HEK293 (cell line): Measurements from ENCODE around the gene OR1F1.

ENCODE experiments used
- BCL11B ChIP-seq: fragments of 450-650 bp; formaldehyde crosslinking; IDR thresholded peaks from 2 replicates; pipeline ENCODE4 v1.5.1; 2016; ENCODE audit warnings: low read depth, missing biosample characterization, missing genetic modification characterization
- CTCF ChIP-seq: fragments of 450-650 bp; formaldehyde crosslinking; IDR thresholded peaks from 2 replicates; pipeline ENCODE4 v1.5.1; 2016; ENCODE audit warnings: missing biosample characterization, missing genetic modification characterization
- IKZF3 ChIP-seq: fragments of 450-650 bp; IDR thresholded peaks from 2 replicates; pipeline ENCODE4 v1.5.0; 2018; ENCODE audit warnings: missing biosample characterization, mild to moderate bottlenecking, missing genetic modification characterization, moderate library complexity
- OVOL3 ChIP-seq: fragments of 450-650 bp; formaldehyde crosslinking; IDR thresholded peaks from 2 replicates; pipeline ENCODE4 v1.5.1; 2016; ENCODE audit warnings: missing biosample characterization, missing genetic modification characterization
- PRDM6 ChIP-seq: fragments of 450-650 bp; formaldehyde crosslinking; IDR thresholded peaks from 2 replicates; pipeline ENCODE4 v1.5.1; 2017; ENCODE audit warnings: missing biosample characterization, missing genetic modification characterization
- SP2 ChIP-seq: fragments of 450-650 bp; formaldehyde crosslinking; IDR thresholded peaks from 2 replicates; pipeline ENCODE4 v1.5.1; 2016; ENCODE audit warnings: missing biosample characterization, missing genetic modification characterization
- ZBTB17 ChIP-seq: fragments of 450-650 bp; formaldehyde crosslinking; IDR thresholded peaks from 2 replicates; pipeline ENCODE4 v1.5.1; 2016; ENCODE audit warnings: missing biosample characterization, missing genetic modification characterization
- ZIC2 ChIP-seq: fragments of 450-650 bp; formaldehyde crosslinking; IDR thresholded peaks from 2 replicates; pipeline ENCODE4 v1.5.1; 2016; ENCODE audit warnings: missing biosample characterization, missing genetic modification characterization
- ZNF132 ChIP-seq: fragments of 450-650 bp; formaldehyde crosslinking; IDR thresholded peaks from 2 replicates; pipeline ENCODE4 v1.5.1; 2017; ENCODE audit warnings: missing biosample characterization, missing genetic modification characterization, borderline replicate concordance
- ZNF175 ChIP-seq: fragments of 450-650 bp; formaldehyde crosslinking; IDR thresholded peaks from 2 replicates; pipeline ENCODE4 v1.5.1; 2016; ENCODE audit warnings: missing biosample characterization, missing genetic modification characterization
- ZNF302 ChIP-seq: fragments of 450-650 bp; formaldehyde crosslinking; IDR thresholded peaks from 2 replicates; pipeline ENCODE4 v1.5.1; 2016; ENCODE audit warnings: missing biosample characterization, missing genetic modification characterization, low read depth
- ZNF324 ChIP-seq: fragments of 450-650 bp; formaldehyde crosslinking; IDR thresholded peaks from 2 replicates; pipeline ENCODE4 v1.5.1; 2016; ENCODE audit warnings: missing biosample characterization, missing genetic modification characterization
- ZNF362 ChIP-seq: fragments of 450-650 bp; formaldehyde crosslinking; IDR thresholded peaks from 2 replicates; pipeline ENCODE4 v1.5.1; 2016; ENCODE audit warnings: missing biosample characterization, missing genetic modification characterization
- ZNF37A ChIP-seq: fragments of 450-650 bp; IDR thresholded peaks from 2 replicates; pipeline ENCODE4 v1.5.1; 2018; ENCODE audit warnings: missing biosample characterization, missing genetic modification characterization
- ZNF398 ChIP-seq: fragments of 450-650 bp; formaldehyde crosslinking; IDR thresholded peaks from 2 replicates; pipeline ENCODE4 v1.5.1; 2017; ENCODE audit warnings: missing biosample characterization, missing genetic modification characterization
- ZNF449 ChIP-seq: fragments of 450-650 bp; formaldehyde crosslinking; IDR thresholded peaks from 2 replicates; pipeline ENCODE4 v1.5.1; 2017; ENCODE audit warnings: missing biosample characterization, mild to moderate bottlenecking, missing genetic modification characterization, moderate library complexity
- ZNF48 ChIP-seq: fragments of 450-650 bp; formaldehyde crosslinking; IDR thresholded peaks from 2 replicates; pipeline ENCODE4 v1.5.1; 2016; ENCODE audit warnings: missing biosample characterization, missing genetic modification characterization
- ZNF510 ChIP-seq: fragments of 450-650 bp; formaldehyde crosslinking; IDR thresholded peaks from 2 replicates; pipeline ENCODE4 v1.5.1; 2018; ENCODE audit warnings: mild to moderate bottlenecking, missing genetic modification characterization, missing biosample characterization; ENCODE audit not compliant: insufficient replicate concordance
- ZNF585B ChIP-seq: fragments of 450-650 bp; formaldehyde crosslinking; IDR thresholded peaks from 2 replicates; pipeline ENCODE4 v1.5.1; 2016; ENCODE audit warnings: missing biosample characterization, missing genetic modification characterization
- ZNF660 ChIP-seq: fragments of 450-650 bp; IDR thresholded peaks from 2 replicates; pipeline ENCODE4 v1.5.1; 2018; ENCODE audit warnings: missing biosample characterization, mild to moderate bottlenecking, missing genetic modification characterization
- ZNF664 ChIP-seq: fragments of 450-650 bp; formaldehyde crosslinking; IDR thresholded peaks from 2 replicates; pipeline ENCODE4 v1.5.1; 2016; ENCODE audit warnings: missing biosample characterization, missing genetic modification characterization
- ZNF670 ChIP-seq: fragments of 450-650 bp; formaldehyde crosslinking; IDR thresholded peaks from 2 replicates; pipeline ENCODE4 v1.5.1; 2016; ENCODE audit warnings: missing biosample characterization, missing genetic modification characterization, low read depth
- ZNF701 ChIP-seq: fragments of 450-650 bp; formaldehyde crosslinking; IDR thresholded peaks from 2 replicates; pipeline ENCODE4 v1.5.1; 2016; ENCODE audit warnings: missing biosample characterization, missing genetic modification characterization
- ZNF843 ChIP-seq: fragments of 450-650 bp; formaldehyde crosslinking; IDR thresholded peaks from 2 replicates; pipeline ENCODE4 v1.5.1; 2016; ENCODE audit warnings: missing biosample characterization, missing genetic modification characterization
- TF ChIP-seq, protein P1 (sequence below): sonication (generic); formaldehyde crosslinking; IDR thresholded peaks from 2 replicates; pipeline ENCODE4 v1.8.1; 2022; ENCODE audit warnings: mild to moderate bottlenecking, moderate library complexity, missing genetic modification reagents
- TF ChIP-seq, protein P2 (sequence below): fragments of 450-650 bp; formaldehyde crosslinking; IDR thresholded peaks from 2 replicates; pipeline ENCODE4 v1.5.1; 2016; ENCODE audit warnings: missing biosample characterization, missing genetic modification characterization

Gene OR1F1

GRCh38 chr16:3157229-3158025, 30.6 kb upstream of the OR1F1 start (continued):
- 0 out of 2 replicates have a peak, but pooled peaks have one; percentile 17 for TF ChIP-seq ZNF398 (tag by site-specific recombination)
- no peak for TF ChIP-seq ZNF664 (tag by site-specific recombination)
- no peak for TF ChIP-seq ZNF670 (tag by site-specific recombination)
- TF ChIP-seq ZNF701 = no peak
- TF ChIP-seq, protein P1, sequence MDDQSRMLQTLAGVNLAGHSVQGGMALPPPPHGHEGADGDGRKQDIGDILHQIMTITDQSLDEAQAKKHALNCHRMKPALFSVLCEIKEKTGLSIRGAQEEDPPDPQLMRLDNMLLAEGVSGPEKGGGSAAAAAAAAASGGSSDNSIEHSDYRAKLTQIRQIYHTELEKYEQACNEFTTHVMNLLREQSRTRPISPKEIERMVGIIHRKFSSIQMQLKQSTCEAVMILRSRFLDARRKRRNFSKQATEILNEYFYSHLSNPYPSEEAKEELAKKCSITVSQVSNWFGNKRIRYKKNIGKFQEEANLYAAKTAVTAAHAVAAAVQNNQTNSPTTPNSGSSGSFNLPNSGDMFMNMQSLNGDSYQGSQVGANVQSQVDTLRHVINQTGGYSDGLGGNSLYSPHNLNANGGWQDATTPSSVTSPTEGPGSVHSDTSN (CRISPR knock-in tag) = no peak; the same call in 1 of the 2 replicates
- no peak for TF ChIP-seq ZNF175 (tag by site-specific recombination)
- peak; percentile 94 for TF ChIP-seq ZNF660 (tag by site-specific recombination)
- TF ChIP-seq ZNF449 (tag by site-specific recombination) = peak; percentile 45; the same call in 1 of the 2 replicates
- no peak for TF ChIP-seq ZNF37A (tag by site-specific recombination)
- peak; percentile 69 for TF ChIP-seq ZBTB17 (tag by site-specific recombination)
- TF ChIP-seq ZNF132 (tag by site-specific recombination) = no peak
- TF ChIP-seq ZNF843 = 0 out of 2 replicates have a peak, but pooled peaks have one; percentile 33
- TF ChIP-seq PRDM6 = 0 out of 2 replicates have a peak, but pooled peaks have one; percentile 21
- TF ChIP-seq ZNF362 = peak; percentile 8; the same call in 1 of the 2 replicates
- no peak for TF ChIP-seq ZIC2 (tag by site-specific recombination)
- TF ChIP-seq, protein P2, sequence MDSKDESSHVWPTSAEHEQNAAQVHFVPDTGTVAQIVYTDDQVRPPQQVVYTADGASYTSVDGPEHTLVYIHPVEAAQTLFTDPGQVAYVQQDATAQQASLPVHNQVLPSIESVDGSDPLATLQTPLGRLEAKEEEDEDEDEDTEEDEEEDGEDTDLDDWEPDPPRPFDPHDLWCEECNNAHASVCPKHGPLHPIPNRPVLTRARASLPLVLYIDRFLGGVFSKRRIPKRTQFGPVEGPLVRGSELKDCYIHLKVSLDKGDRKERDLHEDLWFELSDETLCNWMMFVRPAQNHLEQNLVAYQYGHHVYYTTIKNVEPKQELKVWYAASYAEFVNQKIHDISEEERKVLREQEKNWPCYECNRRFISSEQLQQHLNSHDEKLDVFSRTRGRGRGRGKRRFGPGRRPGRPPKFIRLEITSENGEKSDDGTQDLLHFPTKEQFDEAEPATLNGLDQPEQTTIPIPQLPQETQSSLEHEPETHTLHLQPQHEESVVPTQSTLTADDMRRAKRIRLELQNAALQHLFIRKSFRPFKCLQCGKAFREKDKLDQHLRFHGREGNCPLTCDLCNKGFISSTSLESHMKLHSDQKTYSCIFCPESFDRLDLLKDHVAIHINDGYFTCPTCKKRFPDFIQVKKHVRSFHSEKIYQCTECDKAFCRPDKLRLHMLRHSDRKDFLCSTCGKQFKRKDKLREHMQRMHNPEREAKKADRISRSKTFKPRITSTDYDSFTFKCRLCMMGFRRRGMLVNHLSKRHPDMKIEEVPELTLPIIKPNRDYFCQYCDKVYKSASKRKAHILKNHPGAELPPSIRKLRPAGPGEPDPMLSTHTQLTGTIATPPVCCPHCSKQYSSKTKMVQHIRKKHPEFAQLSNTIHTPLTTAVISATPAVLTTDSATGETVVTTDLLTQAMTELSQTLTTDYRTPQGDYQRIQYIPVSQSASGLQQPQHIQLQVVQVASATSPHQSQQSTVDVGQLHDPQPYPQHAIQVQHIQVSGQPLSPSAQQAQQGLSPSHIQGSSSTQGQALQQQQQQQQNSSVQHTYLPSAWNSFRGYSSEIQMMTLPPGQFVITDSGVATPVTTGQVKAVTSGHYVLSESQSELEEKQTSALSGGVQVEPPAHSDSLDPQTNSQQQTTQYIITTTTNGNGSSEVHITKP (tag by site-specific recombination) = peak; percentile 69; the same call in 1 of the 2 replicates
- peak; percentile 99 for TF ChIP-seq IKZF3 (tag by site-specific recombination)
- no peak for TF ChIP-seq ZNF302
- TF ChIP-seq CTCF (tag by site-specific recombination) = no peak
- TF ChIP-seq ZNF585B (tag by site-specific recombination) = no peak
- TF ChIP-seq SP2 (tag by site-specific recombination) = peak; percentile 69
- TF ChIP-seq ZNF510 = no peak
- no peak for TF ChIP-seq ZNF48 (tag by site-specific recombination)
- no peak; the same call in 1 of the 2 replicates for TF ChIP-seq ZNF324 (tag by site-specific recombination)
- no peak for TF ChIP-seq BCL11B (tag by site-specific recombination)
- no peak for TF ChIP-seq OVOL3 (tag by site-specific recombination)
